HG03439 (cell line): ENCODE results near the gene DNAJB1.

Source experiments
- ATAC-seq: cut with Tn5 transposase; IDR thresholded peaks from one replicate; pipeline ENCODE4 v1.9.1; 2021; ENCODE audit warnings: mild to moderate bottlenecking, moderate library complexity; ENCODE audit not compliant: unreplicated experiment

The DNAJB1 gene

DNA sequence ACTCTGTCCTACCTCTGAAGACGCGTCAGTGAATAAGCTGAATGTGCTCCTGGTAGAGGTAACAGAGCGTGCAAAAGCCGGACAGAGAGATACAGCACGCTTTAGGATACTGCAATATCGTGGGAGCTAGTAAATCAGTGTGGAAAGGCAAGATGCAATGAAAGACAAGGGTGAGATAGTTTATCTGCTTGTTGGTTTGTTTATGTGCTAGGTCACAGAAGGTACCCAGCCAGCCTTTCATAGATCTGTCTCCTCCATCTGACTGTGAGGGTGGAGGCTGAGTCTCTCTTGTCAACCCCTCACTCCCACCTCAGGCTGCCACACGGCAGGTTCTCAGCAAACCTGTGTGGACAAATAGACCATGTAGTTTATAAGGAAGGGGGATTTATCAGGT, 21.4 kb downstream of the DNAJB1 start:
- no peak for ATAC-seq

DNA sequence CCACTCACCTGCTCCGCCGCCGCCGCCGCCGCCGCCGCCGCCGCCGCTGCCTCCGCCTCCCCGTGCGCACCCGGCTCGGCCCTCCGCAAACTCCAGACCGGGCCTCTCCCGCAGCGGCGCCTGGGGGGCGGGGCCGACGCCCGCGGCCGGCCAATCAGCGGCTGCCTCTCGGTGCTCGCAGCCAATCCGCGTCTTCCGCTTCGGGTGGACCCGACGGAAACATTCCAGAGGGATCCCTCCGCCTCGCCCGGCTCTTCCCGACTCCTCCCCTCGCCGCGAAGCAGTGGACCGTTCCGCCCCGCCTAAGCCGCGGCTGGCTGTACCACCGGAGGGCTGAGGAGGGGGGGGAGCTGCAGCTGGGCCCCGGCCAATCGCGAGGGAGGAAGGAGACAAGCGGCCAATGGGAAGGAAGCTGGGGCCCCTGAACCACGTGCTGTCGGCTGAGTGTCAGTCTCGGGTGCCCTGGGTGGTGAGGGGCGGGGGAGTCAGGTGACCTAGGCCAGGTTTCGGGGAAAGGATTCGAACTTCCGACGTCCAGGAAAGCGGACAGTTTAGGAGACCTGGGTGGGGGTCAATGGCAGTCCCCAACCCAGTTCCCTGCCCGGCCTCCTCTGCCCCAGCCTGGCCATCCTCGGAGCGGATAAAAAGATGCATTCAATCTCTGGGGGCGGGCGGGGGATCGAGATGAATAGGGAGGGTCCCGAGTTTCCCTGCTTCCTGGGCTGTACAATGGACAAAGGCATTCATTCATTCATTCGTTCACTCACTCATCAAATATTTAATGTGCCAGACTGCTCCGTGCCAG, 22.0 kb downstream of the DNAJB1 start, which contains the start of gene GIPC1:
GIPC1 (minus strand) TSS at position 99 of the 805 bp plus-strand sequence. CDS start 13,151 bp downstream, outside the sequence.
- ATAC-seq: no peak

DNA sequence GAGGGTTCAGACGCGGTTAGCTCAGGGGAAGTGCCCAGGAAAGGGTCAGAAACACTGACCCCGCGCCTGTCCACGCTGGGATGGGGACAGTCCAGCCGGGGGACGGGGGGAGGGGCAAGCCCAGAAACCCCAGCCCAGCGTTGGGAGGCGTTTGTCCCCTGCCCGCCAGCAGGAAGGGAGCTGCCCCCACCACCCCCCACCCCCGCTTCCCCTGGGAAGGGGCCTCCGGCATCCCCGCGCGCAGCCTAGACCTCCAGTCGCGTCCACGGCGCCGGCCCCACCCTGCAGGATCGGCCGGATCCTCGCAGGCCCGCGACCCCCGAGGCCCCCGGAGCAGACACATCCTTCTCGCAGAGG, 22.5 kb downstream of the DNAJB1 start:
- ATAC-seq: no peak

DNA sequence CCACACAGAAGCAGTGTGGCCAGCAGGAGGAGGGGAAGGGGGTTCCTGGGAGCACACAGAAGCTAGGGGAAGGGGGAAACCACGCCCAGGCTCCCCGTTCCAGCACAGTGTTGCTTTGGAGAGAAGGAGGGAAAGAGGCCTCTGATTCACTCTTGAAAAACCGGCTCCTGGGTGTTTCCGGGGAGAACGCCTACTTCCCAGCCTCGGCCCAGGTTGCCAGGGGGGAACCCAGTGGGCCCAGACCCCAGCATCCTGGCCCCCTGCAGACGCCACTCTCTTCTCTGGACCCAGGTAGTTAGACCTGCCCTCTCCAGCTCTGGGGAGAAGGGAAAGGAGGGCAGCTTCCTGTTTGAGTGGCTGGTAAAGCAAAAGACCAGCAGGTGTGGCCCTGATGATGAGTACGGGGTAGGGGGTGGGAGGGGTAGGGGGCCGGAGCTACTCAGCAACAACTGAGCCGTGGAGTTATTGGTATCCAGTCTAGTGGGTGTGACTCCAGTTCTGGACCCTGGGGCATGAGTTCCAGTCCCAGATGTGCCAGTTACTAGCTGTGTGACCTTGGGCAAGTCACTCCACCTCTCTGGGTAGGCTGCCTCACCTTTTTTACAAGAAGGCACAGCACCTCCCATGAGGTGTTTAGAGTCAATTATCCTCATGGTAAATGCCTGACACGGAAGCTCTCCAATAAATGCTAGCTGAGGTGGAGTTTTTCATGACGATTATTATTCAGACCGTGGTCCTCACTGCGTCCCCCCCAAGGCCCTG, 23.1 kb downstream of the DNAJB1 start:
- ATAC-seq: no peak

DNA sequence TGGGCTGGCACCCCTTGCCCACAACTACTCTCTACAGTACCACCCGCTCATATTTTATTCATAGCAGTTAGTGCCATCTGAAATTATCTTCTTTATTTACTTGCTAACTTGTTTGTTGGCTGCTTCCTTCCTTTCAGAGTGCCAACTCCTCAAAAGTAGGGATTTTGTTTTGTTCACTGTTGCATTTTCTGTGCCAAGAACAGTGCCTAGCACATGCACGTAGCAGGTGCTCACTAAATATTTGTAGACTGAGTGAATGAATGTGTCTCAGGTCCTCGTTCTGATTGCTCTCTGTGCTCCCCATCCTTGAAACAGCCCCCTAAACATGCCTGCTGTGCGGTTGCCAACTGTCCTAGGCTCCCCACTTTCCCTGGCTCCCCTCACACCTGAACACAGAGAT, 23.8 kb downstream of the DNAJB1 start:
- ATAC-seq: no peak

GRCh38 chr19:14492756-14493337, 25.4 kb downstream of the DNAJB1 start:
- no peak for ATAC-seq

GRCh38 chr19:14487370-14488125, 30.6 kb downstream of the DNAJB1 start:
- ATAC-seq: no peak

- no peak for ATAC-seq
Observed at GRCh38 chr19:14482172-14482941, 35.8 kb downstream of the DNAJB1 start.

DNA sequence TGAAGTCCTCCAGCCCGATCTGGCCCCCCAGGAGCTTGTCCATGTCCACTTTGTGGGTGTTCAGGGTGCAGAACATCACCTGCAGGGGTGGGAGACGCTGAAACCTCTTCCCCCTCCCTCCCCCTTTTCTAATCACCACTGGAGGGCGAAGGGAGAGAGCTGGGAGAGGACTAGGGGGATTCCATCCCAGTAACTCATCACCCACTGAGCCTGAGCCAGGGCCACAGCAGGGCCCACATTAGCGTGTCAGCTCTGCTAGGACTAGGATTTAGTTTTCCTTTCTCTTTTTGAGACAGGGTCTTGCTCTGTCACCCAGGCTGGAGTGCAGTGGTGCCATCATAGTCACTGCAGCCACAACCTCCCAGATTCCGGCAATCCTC, 37.5 kb downstream of the DNAJB1 start:
- no peak for ATAC-seq

- ATAC-seq: no peak
Observed at GRCh38 chr19:14479975-14480699, 38.1 kb downstream of the DNAJB1 start.

GRCh38 chr19:14479309-14479974, 38.8 kb downstream of the DNAJB1 start:
- ATAC-seq: no peak

DNA sequence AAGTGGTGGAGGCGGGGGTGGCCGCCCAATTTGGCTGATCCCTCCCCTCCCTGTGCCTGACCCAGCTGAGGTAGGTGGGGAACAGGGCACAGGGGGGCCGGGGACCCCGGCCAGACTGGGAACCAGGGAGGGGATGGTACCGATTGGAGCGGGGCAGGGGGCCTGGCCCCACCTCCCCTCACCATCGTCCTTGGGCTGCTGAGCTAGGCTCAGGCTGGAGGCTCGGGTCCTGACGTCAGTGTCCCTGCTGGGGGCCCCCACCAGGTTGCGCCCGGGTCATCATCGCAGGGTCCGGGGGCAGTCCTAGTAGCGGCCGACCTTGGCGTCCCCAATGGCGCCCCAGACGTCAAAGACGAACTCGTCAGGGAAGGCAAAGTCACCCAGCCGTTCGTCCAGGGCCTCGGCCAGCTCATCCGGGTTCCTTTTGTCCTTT, 40.1 kb downstream of the DNAJB1 start:
- no peak for ATAC-seq

GRCh38 chr19:14477418-14478112, 40.6 kb downstream of the DNAJB1 start:
- no peak for ATAC-seq

DNA sequence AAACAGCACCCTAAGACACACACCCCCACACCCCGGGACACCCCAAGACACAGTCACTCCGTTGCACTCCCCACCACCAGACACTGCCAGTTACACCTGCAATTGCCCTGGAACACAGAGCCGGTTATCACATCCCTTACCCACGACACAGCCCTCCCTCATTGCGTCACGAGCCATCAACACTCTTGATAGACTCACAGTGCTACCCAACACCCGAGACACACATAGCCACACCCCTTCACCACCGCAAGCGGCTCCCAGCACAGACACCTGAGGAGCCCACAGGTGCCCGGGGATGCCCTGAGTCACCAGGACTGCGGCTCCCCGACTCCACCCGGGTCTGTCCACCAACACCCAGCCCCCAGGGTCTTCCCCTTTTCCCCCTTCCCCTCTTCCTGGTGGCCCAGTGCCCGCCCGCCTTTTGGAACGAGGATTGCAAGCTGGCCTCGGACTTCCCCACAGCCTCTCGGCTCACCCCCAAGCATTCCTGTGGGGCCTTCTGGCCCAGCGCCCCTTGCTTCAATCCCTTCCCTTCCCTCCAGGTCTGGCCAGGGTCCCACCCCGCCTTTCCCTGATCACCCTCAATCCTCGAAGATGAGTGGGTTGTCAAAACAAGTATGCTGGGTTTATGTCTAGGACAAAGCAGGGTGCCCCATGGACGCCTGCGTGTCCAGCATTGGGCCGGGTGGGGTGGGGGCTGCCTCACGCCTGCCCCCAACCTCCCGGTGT, 41.4 kb downstream of the DNAJB1 start:
- no peak for ATAC-seq

DNA sequence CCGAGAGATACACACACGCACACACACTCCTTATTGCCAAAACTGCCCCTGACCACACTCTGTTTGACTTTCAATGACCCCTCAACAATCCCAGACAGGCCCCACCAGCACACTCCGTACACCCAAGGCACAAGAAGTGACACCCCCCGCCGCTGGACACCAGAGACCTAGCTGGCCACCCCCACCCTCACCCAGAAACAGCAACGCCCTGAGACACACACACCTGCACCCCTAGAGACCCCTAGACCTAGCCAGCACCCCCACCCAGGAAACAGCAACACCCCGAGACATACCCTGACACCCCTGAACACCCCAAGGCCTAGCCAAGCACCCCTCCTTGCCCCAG, 41.9 kb downstream of the DNAJB1 start:
- ATAC-seq: no peak

- no peak for ATAC-seq
Observed at GRCh38 chr19:14475251-14476073, 42.7 kb downstream of the DNAJB1 start, which contains the start of gene PTGER1. Gene PTGER1 (minus strand): TSS chr19:14475354. CDS start chr19:14474320, 1,034 bp downstream.

DNA sequence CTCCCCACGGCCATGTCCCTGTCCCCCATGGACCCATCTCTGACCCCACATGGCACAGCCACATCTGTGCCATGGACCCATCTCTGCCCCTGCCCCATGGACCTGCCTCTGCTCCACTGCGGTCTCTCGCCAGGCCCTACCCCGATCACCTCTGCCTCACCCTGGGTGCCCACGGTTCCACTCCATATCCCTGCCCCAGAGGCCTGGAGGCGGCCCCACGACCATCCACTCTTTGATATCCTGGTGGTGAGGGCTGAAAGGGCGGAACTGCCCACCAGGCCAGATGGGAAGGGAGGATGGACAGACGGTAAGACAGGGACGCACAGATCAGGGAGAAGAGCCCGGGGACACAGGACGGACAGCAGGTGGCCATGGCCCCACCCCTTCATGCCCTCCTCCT, 43.4 kb downstream of the DNAJB1 start:
- no peak for ATAC-seq
